Thyroid gland (tissue), 4 donors: ENCODE results near the gene PADI3. TPM values are rescaled to one million over a fixed set of nuclear protein-coding genes. Genes with fewer than 3 reads are reported as not detected.

Experiments
- DNase-seq, 2 donors: peaks; one replicate each; pipeline ENCODE4 v3.0.0-alpha.2; 2019
- H3K27ac ChIP-seq, 3 donors: fragments of 200-600 bp; sonication (generic); 1 replicate in 2 of 3; 2 replicates in 1 of 3; pipeline ENCODE4 v1.5.1; 2016 to 2019; ENCODE audit warnings: mild to moderate bottlenecking in 1 of 3, moderate library complexity in 1 of 3
- H3K27me3 ChIP-seq: fragments of 200-600 bp; sonication (generic); one replicate; pipeline ENCODE4 v1.5.1; 2019
- H3K36me3 ChIP-seq, 2 donors: fragments of 200-600 bp; sonication (generic); one replicate each; pipeline ENCODE4 v1.5.1; 2016 to 2019
- H3K4me1 ChIP-seq, 2 donors: fragments of 200-600 bp; sonication (generic); one replicate each; pipeline ENCODE4 v1.5.1; 2017 to 2019
- H3K4me3 ChIP-seq, 3 donors: fragments of 200-600 bp; sonication (generic); replicated peaks in 1 of 3; 1 replicate in 2 of 3; 2 replicates in 1 of 3; pipeline ENCODE4 v1.5.1; 2016; ENCODE audit warnings: mild to moderate bottlenecking in 1 of 3
- H3K9me3 ChIP-seq: fragments of 200-600 bp; sonication (generic); one replicate; pipeline ENCODE4 v1.5.1; 2017
- CTCF ChIP-seq, 6 experiments: fragments of 200-600 bp in 3 of 6; fragments of 450-650 bp in 3 of 6; sonication (generic) in 3 of 6; IDR thresholded peaks; one replicate each; pipeline ENCODE4 v1.5.1; 2016 to 2019; ENCODE audit warnings: antibody characterized with exemption in 6 of 6, mild to moderate bottlenecking in 2 of 6, inconsistent platforms in 1 of 6, moderate library complexity in 1 of 6
- POLR2A ChIP-seq, 2 donors: fragments of 450-650 bp; IDR thresholded peaks; one replicate each; pipeline ENCODE4 v1.6.1; 2017; ENCODE audit warnings: antibody characterized with exemption in 2 of 2, mild to moderate bottlenecking in 2 of 2, moderate library complexity in 1 of 2
- WGBS, 2 donors: methylation state at CpG; one replicate each; pipeline ENCODE4 v1.1.5; 2017; 5-methylcytosine and 5-hydroxymethylcytosine counted together
- intact Hi-C: fragments of 100-400 bp; cut with DNase I; formaldehyde crosslinking; loops from one replicate; pipeline ENCODE4 v1.15.1; 2023
- total RNA-seq, 4 donors: library from RNA; depleted of rRNA; stranded (reverse); fragments of >200 nt; gene quantifications; one replicate each; pipeline ENCODE4 v1.2.3, GENCODE V29; 2016

PADI3 gene
- total RNA-seq, 4 donors from 2014 or later = not detected

GRCh38 chr1:17260264-17260663 lies 11.4 kb downstream of the PADI3 start:
- Histone ChIP-seq H3K27me3 (no peaks in the 10 kb centered on the region), H3K4me3 (no peak overlapping the region), H3K4me1 (no peaks in the 10 kb centered on the region), H3K36me3 (no peaks in the 10 kb centered on the region), H3K9me3 (no peaks in the 10 kb centered on the region), H3K27ac (no peak overlapping the region)
- TF ChIP-seq CTCF (IDR thresholded peaks at IDR 0.05) (no peak), POLR2A (IDR thresholded peaks at IDR 0.05) (no peak)
- no peak for DNase-seq
- 77 to 80% methylated on average over 5 of the region's 7 CpGs for WGBS, 2 donors
- intact Hi-C loops = no loop called here

DNA sequence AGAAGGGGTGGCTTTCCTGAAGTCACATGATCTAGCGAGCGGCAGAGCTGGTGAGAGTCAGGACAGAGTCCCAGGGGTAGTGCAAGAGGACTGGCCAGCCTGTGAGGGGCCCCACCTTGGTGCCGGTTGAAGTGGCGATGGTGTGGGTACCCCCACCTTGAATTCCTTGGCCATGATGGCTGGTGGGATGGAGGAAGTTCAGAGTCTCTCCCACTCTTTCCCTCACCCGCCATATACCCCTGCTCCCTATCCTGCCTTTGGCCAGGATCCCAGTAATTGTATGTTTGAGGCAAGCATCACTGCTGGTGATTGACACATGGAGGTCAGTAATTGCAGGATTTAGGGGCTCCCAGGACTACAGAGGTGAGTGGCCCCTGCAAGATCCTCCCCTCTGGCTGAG lies 11.8 kb downstream of the PADI3 start:
- H3K27me3 ChIP-seq = no peaks in the 10 kb centered on the region
- TF ChIP-seq POLR2A (IDR thresholded peaks at IDR 0.05) (no peak), CTCF (IDR thresholded peaks at IDR 0.05) (no peak)
- H3K27ac ChIP-seq = no peak overlapping the region
- no peaks in the 10 kb centered on the region for H3K36me3 ChIP-seq
- no peaks in the 10 kb centered on the region for H3K9me3 ChIP-seq
- DNase-seq = no peak
- H3K4me3 ChIP-seq = no peak overlapping the region
- intact Hi-C loops = no loop called here
- H3K4me1 ChIP-seq = no peaks in the 10 kb centered on the region
- whole genome bisulfite sequencing, 2 donors = 79 to 88% methylated on average over 4 to 5 of the region's 5 CpGs

- DNase-seq = no peak
- TF ChIP-seq POLR2A (IDR thresholded peaks at IDR 0.05) (no peak), CTCF (IDR thresholded peaks at IDR 0.05) (no peak)
- intact Hi-C loops = no loop called here
- Histone ChIP-seq H3K4me3 (no peak overlapping the region), H3K4me1 (no peaks in the 10 kb centered on the region), H3K27ac (no peak overlapping the region), H3K36me3 (no peaks in the 10 kb centered on the region), H3K27me3 (no peaks in the 10 kb centered on the region), H3K9me3 (no peaks in the 10 kb centered on the region)
These were observed 15.0 kb downstream of the PADI3 start for GRCh38 chr1:17263936-17264335.

- Histone ChIP-seq H3K4me3 (no peak overlapping the region), H3K27ac (no peak overlapping the region), H3K27me3 (no peaks in the 10 kb centered on the region), H3K4me1 (no peaks in the 10 kb centered on the region), H3K9me3 (no peaks in the 10 kb centered on the region), H3K36me3 (no peaks in the 10 kb centered on the region)
- no peak for DNase-seq
- TF ChIP-seq POLR2A (IDR thresholded peaks at IDR 0.05) (no peak), CTCF (IDR thresholded peaks at IDR 0.05) (no peak)
- intact Hi-C loops = no loop called here
- 75 to 91% methylated on average over 5 of the region's 5 CpGs for WGBS, 2 donors
These were observed 15.6 kb downstream of the PADI3 start for GRCh38 chr1:17264470-17264869.

DNA sequence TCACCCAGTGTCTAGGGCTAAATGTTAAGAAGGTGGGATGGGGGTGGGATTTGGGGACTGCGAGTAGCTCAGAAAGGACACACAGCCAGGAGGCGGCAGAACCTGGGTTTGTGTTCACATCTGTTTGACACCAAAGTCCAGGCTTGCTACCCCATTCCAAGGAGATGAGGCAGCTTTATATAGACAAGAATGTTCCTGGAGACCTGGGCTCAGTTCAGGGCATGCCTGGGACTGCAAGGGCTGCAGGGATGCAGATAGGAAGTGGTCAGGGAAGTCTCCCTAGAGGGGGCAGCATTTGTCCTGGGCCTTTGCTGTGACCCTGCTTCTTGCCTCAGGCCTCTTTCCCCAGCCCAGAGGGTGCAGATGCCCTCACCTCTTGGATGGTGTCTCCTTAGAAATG lies 16.3 kb downstream of the PADI3 start:
- no peak for TF ChIP-seq CTCF (IDR thresholded peaks at IDR 0.05)
- no peak for TF ChIP-seq POLR2A (IDR thresholded peaks at IDR 0.05)
- H3K27me3 ChIP-seq = no peaks in the 10 kb centered on the region
- no peak overlapping the region for H3K27ac ChIP-seq
- H3K4me3 ChIP-seq = no peak overlapping the region
- no peaks in the 10 kb centered on the region for H3K36me3 ChIP-seq
- intact Hi-C loops = no loop called here
- WGBS, 2 donors = 87 to 94% methylated on average over 2 of the region's 2 CpGs
- no peaks in the 10 kb centered on the region for H3K4me1 ChIP-seq
- H3K9me3 ChIP-seq = no peaks in the 10 kb centered on the region
- DNase-seq = no peak
